OCI-LY7 (cell line): ENCODE data around the gene SELENOM.

Experiments
- EZH2phosphoT487 ChIP-seq: fragments of 200-600 bp; sonication (generic); IDR thresholded peaks from 2 replicates; pipeline ENCODE4 v1.6.1; 2018; ENCODE audit warnings: low read depth, borderline replicate concordance, mild to moderate bottlenecking, mixed run types, antibody characterized with exemption, low read length, moderate library complexity, mixed read lengths
- TF ChIP-seq, protein P1 (sequence below): fragments of 200-600 bp; sonication (generic); conservative IDR thresholded peaks from 2 replicates; pipeline ENCODE4 v1.5.1; 2014; ENCODE audit warnings: mild to moderate bottlenecking, antibody characterized with exemption, low read length, moderate library complexity, mixed read lengths

DNA sequence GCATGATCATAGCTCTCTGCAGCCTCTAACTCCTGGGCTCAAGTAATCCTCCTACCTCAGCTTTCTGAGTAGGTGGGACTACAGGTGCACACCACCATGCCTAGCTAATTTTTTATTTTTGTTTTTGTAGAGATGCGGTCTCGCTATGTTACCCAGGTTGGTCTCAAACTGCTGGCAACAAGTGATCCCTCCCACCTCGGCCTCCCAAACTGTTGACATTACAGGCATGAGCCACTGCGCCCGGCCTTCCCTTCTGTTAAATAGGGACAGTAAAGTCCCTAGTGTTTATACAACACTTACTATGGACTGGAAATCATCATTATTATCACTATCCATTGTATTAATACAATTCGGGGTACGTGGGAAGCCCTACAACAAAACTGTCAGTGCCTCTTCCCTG, 12.6 kb downstream of the SELENOM start:
- TF ChIP-seq, protein P1, sequence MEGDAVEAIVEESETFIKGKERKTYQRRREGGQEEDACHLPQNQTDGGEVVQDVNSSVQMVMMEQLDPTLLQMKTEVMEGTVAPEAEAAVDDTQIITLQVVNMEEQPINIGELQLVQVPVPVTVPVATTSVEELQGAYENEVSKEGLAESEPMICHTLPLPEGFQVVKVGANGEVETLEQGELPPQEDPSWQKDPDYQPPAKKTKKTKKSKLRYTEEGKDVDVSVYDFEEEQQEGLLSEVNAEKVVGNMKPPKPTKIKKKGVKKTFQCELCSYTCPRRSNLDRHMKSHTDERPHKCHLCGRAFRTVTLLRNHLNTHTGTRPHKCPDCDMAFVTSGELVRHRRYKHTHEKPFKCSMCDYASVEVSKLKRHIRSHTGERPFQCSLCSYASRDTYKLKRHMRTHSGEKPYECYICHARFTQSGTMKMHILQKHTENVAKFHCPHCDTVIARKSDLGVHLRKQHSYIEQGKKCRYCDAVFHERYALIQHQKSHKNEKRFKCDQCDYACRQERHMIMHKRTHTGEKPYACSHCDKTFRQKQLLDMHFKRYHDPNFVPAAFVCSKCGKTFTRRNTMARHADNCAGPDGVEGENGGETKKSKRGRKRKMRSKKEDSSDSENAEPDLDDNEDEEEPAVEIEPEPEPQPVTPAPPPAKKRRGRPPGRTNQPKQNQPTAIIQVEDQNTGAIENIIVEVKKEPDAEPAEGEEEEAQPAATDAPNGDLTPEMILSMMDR, result no peak
- no peak for TF ChIP-seq EZH2phosphoT487
